ENCODE results near the gene CYP1A2.
A peak's percentile ranks its signal among the peaks of the same experiment; 100 is the strongest.

The CYP1A2 gene

DNA sequence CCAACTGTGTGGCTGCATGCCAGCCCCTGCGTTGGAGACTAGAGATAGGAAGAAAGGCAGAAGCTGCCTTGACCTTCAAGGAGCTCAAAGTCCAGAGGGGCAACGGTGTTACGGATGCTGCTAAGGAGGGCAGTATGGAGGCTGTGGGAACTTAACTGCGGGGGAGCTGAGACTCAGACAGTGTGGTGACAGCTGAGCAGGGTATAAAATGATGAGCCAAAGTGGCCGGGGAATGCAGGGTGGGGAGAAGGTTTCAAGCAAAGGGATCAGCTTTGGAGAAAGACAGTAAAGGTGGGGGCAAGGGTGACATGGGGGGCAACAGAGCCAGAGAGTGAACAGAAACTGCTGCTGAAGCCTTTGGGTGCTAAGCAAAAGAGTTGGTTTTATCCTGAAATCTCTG lies 6.2 kb upstream of the CYP1A2 start:
- TF ChIP-seq TAF1 (IDR thresholded peaks at IDR 0.05; ENCODE audit: low read depth) (no peak), EGR1 (IDR thresholded peaks at IDR 0.05) (no peak), TCF12 (IDR thresholded peaks at IDR 0.05; ENCODE audit: low read depth) (no peak), EP300 (IDR thresholded peaks at IDR 0.05; ENCODE audit: borderline replicate concordance) (no peak), TEAD4 (IDR thresholded peaks at IDR 0.05) (no peak), NFIC (IDR thresholded peaks at IDR 0.05) (no peak), YY1 (IDR thresholded peaks at IDR 0.05; ENCODE audit: low read depth) (no peak), FOXM1 (IDR thresholded peaks at IDR 0.05; ENCODE audit: borderline replicate concordance, low read depth) (no peak), CREB1 (IDR thresholded peaks at IDR 0.05; ENCODE audit: low read depth) (no peak), ZBTB7A (IDR thresholded peaks at IDR 0.05; ENCODE audit: low read depth) (no peak), RAD21 (IDR thresholded peaks at IDR 0.05; ENCODE audit: low read depth) (no peak), CEBPB (IDR thresholded peaks at IDR 0.05) (no peak), USF1 (IDR thresholded peaks at IDR 0.05) (no peak)
- TF ChIP-seq, protein P1, sequence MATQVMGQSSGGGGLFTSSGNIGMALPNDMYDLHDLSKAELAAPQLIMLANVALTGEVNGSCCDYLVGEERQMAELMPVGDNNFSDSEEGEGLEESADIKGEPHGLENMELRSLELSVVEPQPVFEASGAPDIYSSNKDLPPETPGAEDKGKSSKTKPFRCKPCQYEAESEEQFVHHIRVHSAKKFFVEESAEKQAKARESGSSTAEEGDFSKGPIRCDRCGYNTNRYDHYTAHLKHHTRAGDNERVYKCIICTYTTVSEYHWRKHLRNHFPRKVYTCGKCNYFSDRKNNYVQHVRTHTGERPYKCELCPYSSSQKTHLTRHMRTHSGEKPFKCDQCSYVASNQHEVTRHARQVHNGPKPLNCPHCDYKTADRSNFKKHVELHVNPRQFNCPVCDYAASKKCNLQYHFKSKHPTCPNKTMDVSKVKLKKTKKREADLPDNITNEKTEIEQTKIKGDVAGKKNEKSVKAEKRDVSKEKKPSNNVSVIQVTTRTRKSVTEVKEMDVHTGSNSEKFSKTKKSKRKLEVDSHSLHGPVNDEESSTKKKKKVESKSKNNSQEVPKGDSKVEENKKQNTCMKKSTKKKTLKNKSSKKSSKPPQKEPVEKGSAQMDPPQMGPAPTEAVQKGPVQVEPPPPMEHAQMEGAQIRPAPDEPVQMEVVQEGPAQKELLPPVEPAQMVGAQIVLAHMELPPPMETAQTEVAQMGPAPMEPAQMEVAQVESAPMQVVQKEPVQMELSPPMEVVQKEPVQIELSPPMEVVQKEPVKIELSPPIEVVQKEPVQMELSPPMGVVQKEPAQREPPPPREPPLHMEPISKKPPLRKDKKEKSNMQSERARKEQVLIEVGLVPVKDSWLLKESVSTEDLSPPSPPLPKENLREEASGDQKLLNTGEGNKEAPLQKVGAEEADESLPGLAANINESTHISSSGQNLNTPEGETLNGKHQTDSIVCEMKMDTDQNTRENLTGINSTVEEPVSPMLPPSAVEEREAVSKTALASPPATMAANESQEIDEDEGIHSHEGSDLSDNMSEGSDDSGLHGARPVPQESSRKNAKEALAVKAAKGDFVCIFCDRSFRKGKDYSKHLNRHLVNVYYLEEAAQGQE (IDR thresholded peaks at IDR 0.05; ENCODE audit: low read depth) = no peak
- TF ChIP-seq, protein P2, sequence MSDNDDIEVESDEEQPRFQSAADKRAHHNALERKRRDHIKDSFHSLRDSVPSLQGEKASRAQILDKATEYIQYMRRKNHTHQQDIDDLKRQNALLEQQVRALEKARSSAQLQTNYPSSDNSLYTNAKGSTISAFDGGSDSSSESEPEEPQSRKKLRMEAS (IDR thresholded peaks at IDR 0.05) = no peak

DNA sequence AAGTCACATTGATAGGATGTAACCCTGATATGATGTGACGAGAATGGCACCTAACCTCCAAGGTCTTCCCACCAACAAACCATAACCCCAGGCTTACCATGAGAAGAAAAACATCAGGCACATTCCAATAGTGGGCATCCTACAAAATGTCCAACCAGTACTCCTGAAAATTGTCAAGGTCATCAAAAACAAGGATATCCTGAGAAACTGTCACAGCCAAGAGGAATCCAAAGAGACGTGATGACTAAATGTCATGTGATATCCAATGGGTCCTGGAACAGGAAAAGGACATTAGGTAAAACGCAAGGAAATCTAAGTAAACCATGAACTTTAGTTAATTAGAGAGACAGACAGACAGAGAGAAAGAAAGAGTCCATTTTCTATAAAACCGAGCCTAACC lies 2.3 kb upstream of the CYP1A2 start:
- TF ChIP-seq EGR1 (IDR thresholded peaks at IDR 0.05) (no peak), USF1 (IDR thresholded peaks at IDR 0.05) (no peak), CREB1 (IDR thresholded peaks at IDR 0.05; ENCODE audit: low read depth) (no peak), TCF12 (IDR thresholded peaks at IDR 0.05; ENCODE audit: low read depth) (no peak), TAF1 (IDR thresholded peaks at IDR 0.05; ENCODE audit: low read depth) (no peak), ZBTB7A (IDR thresholded peaks at IDR 0.05; ENCODE audit: low read depth) (no peak)
- TF ChIP-seq, protein P1 (IDR thresholded peaks at IDR 0.05; ENCODE audit: low read depth) = no peak
- TF ChIP-seq, protein P2 (IDR thresholded peaks at IDR 0.05) = no peak

DNA sequence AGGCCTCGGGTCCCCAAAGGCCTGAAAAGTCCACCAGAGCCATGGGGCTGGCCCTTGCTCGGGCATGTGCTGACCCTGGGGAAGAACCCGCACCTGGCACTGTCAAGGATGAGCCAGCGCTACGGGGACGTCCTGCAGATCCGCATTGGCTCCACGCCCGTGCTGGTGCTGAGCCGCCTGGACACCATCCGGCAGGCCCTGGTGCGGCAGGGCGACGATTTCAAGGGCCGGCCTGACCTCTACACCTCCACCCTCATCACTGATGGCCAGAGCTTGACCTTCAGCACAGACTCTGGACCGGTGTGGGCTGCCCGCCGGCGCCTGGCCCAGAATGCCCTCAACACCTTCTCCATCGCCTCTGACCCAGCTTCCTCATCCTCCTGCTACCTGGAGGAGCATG lies 1.2 kb downstream of the CYP1A2 start:
- TF ChIP-seq EGR1 (IDR thresholded peaks at IDR 0.05) = no peak
- TF ChIP-seq, protein P1 (IDR thresholded peaks at IDR 0.05; ENCODE audit: low read depth) = no peak
- TF ChIP-seq TAF1 (IDR thresholded peaks at IDR 0.05; ENCODE audit: low read depth) = no peak
- TF ChIP-seq TEAD4 (IDR thresholded peaks at IDR 0.05) = no peak
- no peak for TF ChIP-seq YY1 (IDR thresholded peaks at IDR 0.05; ENCODE audit: low read depth)
- no peak for TF ChIP-seq EP300 (IDR thresholded peaks at IDR 0.05; ENCODE audit: borderline replicate concordance)
- TF ChIP-seq CEBPB (IDR thresholded peaks at IDR 0.05) = no peak
- no peak for TF ChIP-seq RAD21 (IDR thresholded peaks at IDR 0.05; ENCODE audit: low read depth)
- TF ChIP-seq TCF12 (IDR thresholded peaks at IDR 0.05; ENCODE audit: low read depth) = no peak
- TF ChIP-seq, protein P2 (IDR thresholded peaks at IDR 0.05) = no peak
- TF ChIP-seq USF1 (IDR thresholded peaks at IDR 0.05) = no peak
- TF ChIP-seq ZBTB7A (IDR thresholded peaks at IDR 0.05; ENCODE audit: low read depth) = no peak

DNA sequence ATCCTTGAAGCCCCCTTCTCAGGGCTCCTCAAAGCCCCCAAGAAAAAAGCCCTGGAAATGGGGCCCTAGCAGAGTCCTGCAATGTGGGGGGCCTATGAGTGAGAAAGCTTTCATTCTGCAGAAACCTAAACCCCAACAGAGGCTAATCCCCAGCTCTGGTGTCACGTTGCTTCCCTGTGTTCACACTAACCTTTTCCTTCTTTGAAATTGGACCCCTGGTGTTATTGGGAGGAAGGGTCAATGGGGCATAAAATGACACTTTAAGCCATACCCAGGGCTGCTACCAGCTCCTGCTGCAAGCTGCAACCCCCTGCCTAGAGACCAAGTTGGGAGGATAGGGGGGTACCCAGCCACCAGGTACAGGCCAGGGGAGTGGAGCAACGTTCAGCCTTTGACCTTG lies 2.1 kb downstream of the CYP1A2 start:
- no peak for TF ChIP-seq TEAD4 (IDR thresholded peaks at IDR 0.05)
- 0 out of 2 replicates have a peak, but pooled peaks have one; percentile 26 for TF ChIP-seq EP300 (IDR thresholded peaks at IDR 0.05; ENCODE audit: borderline replicate concordance)

Data from Ishikawa (cell line).